ENCODE results near the gene ATG4B. TPM values are rescaled to one million over a fixed set of nuclear protein-coding genes. Genes with fewer than 3 reads are reported as not detected.
"Not testable (repeated sequence)": the region's sequence is repeated elsewhere in the genome, so short reads cannot be mapped to it uniquely, and the experiment has no call there.

The ATG4B gene
- total RNA-seq, 1 donor = 46.9 TPM

DNA sequence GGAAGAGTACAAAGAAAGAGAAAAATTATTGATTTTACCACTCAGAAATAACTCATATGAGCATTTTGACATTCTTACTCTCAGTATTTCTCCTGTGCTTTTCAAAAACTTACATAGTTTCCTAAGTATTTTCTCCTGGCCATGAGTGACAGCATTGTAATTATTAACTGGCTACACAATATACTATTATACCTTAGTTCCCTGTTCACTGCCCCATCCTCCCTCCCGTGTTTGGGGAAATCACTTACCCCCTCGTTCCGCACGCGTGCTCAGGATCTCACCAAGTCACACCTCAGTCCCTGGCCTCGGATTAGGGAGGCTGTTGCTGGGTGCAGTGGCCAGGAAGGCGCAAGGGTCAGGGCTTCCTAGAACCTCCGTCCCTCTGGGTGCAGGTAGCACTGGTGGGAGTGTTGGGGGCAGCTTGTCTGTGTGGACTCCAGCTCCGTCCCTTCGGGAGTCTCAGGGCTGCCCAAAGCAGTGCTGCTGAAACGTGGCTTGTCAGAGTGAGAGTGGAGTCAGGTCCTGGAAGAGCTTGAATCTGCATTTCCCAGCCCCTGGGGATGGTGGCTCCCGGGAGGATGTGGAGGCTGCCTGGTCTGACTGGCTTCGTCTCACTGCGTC is 23.2 kb downstream of the ATG4B start:
- H3K27me3 ChIP-seq (ENCODE audit: insufficient read depth, low read length) = no peaks in the 10 kb centered on the region
- H3K9me3 ChIP-seq (ENCODE audit: low read depth, low read length) = no peaks in the 10 kb centered on the region
- H3K4me1 ChIP-seq (ENCODE audit: insufficient read depth, low read length) = no peaks in the 10 kb centered on the region
- no peak overlapping the region for H3K4me3 ChIP-seq (ENCODE audit: low read length)

DNA sequence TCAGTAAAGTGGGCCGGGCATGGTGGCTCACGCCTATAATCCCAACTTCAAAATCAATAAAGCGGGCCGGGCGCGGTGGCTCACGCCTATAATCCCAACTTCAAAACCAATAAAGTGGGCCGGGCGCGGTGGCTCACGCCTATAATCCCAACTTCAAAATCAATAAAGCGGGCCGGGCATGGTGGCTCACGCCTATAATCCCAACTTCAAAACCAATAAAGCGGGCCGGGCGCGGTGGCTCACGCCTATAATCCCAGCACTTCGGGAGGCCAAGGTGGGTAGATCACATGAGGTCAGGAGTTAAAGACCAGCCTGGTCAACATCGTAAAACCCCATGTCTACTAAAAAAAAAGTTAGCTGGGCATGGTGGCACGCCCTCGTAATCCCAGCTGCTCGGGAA is 25.2 kb downstream of the ATG4B start:
- not testable (repeated sequence) for H3K27me3 ChIP-seq (ENCODE audit: insufficient read depth, low read length); H3K4me3 ChIP-seq (ENCODE audit: low read length); H3K9me3 ChIP-seq (ENCODE audit: low read depth, low read length); H3K4me1 ChIP-seq (ENCODE audit: insufficient read depth, low read length)

DNA sequence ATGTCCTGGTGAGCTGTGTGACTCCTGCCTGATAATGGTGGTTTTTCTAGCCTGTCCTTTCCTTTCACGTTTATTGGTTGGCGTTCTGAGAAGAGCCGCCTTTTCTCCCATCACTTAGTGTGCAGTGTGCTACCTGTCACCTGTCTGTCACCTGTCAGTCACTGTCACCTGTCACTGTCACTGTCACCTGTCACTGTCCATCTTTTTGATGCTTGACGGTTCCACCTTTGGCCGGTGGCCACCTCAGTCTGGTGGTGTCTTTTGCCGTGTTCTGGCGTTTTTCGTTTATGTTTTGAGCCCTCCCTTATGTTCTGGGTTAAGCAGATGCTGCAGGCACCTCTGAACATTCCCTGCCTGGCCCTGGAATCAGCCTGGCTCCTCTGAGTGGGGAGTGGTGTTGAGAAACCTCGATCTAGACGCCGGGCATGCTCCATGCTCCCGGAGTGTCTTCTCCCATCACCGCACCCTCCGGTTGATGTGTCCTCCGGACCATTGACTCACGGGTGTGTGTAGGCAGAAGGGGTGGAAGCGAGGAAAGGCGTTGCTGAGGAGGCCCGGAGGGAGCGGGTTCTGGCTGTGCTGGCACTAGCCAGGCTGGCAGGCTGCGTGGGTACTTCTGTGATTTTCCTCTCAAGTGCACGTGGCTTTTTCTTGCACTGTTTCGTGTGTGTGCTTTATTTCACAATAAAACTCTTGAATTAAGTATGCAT is 28.4 kb downstream of the ATG4B start:
- no peaks in the 10 kb centered on the region for H3K4me1 ChIP-seq (ENCODE audit: insufficient read depth, low read length)
- H3K4me3 ChIP-seq (ENCODE audit: low read length) = no peak overlapping the region
- no peaks in the 10 kb centered on the region for H3K27me3 ChIP-seq (ENCODE audit: insufficient read depth, low read length)
- no peaks in the 10 kb centered on the region for H3K9me3 ChIP-seq (ENCODE audit: low read depth, low read length)

DNA sequence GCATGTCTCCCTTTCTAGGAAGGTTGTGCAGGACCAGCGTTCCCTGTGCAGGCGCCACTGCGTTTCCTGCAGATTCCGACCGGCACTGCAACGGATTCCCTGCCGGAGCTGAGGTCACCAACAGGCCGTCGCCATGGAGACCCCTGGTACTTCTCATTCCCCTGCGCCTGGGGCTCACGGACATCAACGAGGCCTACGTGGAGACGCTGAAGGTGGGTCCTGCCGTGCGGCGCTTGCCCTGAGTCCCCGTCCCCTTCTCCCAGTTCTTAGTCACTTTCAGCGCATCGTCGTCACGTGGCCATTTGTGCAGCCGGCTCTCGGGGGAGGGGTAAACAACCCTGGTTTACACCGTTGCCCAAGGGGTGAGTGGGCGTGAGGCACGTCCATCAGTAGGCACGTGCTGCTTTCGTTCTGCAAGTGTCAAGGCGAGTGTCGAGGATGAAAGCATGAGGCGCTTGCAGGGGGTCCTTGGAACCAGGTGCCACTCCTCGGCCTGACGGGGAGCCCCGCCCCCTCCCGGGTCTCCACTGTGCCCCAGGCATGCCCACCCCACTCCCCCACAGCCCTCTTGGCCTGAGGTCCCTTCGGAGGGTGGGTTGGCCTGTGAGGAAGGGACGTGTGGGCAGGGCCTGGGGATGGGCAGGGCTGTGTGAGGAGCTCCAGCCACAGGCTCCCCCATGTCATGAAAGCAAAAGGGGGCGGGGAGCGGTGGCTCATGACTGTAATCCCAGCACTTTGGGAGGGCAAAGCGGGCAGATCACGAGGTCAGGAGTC is 29.3 kb downstream of the ATG4B start:
- Histone ChIP-seq H3K9me3 (ENCODE audit: low read depth, low read length) (no peaks in the 10 kb centered on the region), H3K4me3 (ENCODE audit: low read length) (no peak overlapping the region), H3K27me3 (ENCODE audit: insufficient read depth, low read length) (no peaks in the 10 kb centered on the region), H3K4me1 (ENCODE audit: insufficient read depth, low read length) (no peaks in the 10 kb centered on the region)

DNA sequence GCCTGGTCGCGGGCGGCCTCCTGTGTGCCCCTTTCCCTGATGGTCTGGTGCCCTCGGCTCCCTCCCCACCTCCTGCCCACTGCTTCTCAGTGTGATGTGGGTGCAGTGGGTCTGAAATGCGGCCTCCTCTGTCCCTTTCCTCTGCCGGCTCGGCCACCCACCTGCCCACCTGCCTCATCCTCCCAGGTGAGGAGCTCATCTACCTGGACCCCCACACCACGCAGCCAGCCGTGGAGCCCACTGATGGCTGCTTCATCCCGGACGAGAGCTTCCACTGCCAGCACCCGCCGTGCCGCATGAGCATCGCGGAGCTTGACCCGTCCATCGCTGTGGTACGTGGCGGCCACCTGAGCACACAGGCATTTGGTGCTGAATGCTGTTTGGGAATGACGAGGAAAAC is 30.9 kb downstream of the ATG4B start:
- H3K27me3 ChIP-seq (ENCODE audit: insufficient read depth, low read length) = no peaks in the 10 kb centered on the region
- no peak overlapping the region for H3K4me3 ChIP-seq (ENCODE audit: low read length)
- H3K4me1 ChIP-seq (ENCODE audit: insufficient read depth, low read length) = no peaks in the 10 kb centered on the region
- no peaks in the 10 kb centered on the region for H3K9me3 ChIP-seq (ENCODE audit: low read depth, low read length)

DNA sequence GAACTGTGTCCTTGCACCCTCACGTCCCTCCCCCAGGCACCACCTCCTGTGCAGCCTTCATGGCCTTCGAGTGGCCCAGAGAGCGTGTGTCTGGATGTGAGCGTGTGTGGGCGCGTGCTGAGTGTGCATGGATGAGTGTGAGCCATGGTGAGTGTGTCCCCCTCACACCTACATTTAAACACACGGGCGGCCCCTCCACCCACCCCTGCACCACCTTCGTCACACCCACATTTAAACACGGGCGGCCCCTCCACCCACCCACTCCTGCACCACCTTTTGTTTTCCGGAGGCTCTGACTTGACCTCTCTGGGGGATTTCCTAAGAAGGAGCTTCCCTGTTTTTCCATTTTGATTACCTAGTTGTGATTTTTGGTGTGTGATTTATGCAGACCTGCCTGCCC is 31.3 kb downstream of the ATG4B start:
- Histone ChIP-seq H3K27me3 (ENCODE audit: insufficient read depth, low read length) (no peaks in the 10 kb centered on the region), H3K9me3 (ENCODE audit: low read depth, low read length) (no peaks in the 10 kb centered on the region), H3K4me1 (ENCODE audit: insufficient read depth, low read length) (no peaks in the 10 kb centered on the region), H3K4me3 (ENCODE audit: low read length) (no peak overlapping the region)

DNA sequence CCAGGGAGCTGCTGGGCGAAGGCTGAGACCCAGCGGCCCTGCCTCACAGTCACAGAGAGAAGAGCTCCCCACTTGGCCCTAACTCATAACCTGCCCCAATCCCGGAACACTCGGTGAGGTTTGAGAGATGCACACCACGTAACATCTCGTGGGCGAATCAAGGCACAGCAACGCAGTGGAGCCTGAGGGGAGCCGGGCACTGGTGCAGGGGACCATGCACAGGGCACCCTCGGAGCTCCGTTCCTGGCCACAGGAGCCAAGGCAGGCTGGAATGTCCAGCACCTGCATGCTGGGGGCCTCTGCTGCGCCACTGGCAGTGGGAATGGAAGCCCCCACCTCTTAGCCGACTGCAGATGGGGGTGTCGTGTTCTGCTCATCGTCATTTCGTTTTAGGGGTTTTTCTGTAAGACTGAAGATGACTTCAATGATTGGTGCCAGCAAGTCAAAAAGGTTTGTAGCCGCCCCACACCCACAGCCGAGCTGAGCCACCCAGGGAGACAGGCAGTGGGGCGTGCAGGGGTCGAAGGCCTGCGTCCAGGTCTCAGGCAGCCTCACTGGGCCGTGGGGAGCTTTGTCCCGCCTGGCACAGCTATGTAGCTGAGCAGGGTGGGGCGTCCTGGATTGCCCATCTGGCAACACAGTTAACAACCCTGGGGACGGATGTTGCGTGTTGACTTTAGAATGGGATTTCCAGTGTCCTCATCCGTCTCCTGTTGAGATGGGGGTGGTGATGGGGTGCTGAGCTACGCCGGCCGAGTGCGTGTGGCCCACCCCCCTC is 33.0 kb downstream of the ATG4B start:
- no peaks in the 10 kb centered on the region for H3K9me3 ChIP-seq (ENCODE audit: low read depth, low read length)
- H3K27me3 ChIP-seq (ENCODE audit: insufficient read depth, low read length) = no peaks in the 10 kb centered on the region
- no peak overlapping the region for H3K4me3 ChIP-seq (ENCODE audit: low read length)
- H3K4me1 ChIP-seq (ENCODE audit: insufficient read depth, low read length) = no peaks in the 10 kb centered on the region

DNA sequence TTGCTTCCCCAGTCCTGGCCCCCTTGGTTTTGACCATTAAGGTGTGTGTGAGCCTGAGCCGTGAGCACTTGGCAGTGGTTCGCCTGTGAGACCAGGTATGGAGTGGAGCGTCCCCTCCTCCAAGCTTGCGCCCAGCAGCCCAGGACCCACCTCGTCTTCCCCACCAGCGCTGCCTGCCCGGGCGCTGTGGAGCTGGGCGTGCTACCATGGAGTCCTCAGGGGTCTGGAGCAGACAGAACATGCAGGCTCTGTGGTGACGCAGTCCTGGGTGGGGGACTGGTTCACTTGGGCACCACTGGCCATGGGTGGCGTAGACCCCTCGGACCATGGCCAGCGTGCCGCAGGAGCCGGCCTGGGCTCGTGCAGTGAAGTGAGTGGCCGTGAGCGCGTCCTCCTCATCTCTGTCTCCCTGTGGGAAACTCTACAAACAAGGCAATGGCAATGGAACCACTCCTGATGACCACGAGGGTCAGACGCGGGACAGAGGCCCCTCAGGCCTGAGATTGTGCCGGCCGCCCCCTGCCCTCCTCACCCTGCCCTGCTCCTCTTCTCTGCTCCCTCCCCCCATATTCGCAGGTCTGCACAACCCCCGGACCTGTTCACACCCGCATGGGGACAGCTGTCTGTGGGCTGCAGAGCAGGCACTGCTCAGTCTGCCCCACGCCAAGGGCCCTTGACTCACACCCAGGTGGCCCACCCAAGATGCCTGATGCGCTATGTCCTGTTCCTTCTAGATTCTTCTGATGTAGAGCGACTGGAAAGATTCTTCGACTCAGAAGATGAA is 34.2 kb downstream of the ATG4B start:
- H3K9me3 ChIP-seq (ENCODE audit: low read depth, low read length) = no peaks in the 10 kb centered on the region
- no peaks in the 10 kb centered on the region for H3K27me3 ChIP-seq (ENCODE audit: insufficient read depth, low read length)
- no peak overlapping the region for H3K4me3 ChIP-seq (ENCODE audit: low read length)
- H3K4me1 ChIP-seq (ENCODE audit: insufficient read depth, low read length) = no peaks in the 10 kb centered on the region

DNA sequence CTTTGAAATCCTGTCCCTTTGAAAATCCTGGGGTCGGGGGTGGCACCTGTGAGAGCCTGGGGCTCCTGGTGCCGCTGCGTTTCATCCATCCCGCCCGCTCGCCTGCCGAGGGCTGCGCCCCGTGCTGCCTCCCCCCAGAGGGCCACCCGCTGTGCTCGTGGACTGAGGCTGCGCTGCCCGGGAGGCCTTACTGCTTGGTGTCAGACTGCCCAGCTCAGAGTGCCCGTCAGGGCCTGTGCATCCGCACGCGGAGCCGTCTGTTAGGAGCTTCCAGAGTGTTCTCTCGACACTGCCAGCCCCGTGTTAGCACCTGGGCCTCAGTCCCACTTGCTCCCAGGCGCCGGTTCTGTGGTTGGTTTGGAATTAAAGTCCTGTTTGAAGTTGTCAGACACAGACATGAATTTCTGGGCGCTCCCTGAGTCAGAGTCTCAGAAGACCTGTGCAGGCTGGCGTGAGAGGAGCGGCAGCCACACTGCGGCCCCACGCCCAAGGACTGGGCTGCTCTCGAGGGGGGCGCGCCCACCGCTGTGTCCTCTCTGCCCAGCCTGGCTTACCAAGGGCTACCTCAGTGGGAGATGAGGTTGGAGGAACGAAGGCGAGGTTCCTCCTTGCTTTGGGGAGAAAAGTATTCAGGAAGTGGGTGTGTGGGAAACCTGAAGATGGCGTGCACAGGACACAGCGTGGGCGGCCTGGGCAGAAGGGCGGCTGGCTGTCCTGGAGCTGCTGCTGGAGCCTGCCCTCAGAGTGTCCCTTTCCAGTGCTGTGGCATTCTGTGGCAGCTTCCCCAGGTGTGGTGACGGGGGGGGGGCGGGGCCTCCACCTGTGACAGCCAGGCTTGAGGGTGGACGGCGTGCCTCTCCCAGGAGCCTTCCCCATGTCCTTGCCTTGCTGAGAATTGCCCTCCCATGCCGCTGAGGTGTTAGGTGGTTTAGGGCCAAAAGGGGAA is 35.0 kb downstream of the ATG4B start:
- no peaks in the 10 kb centered on the region for H3K9me3 ChIP-seq (ENCODE audit: low read depth, low read length)

DNA sequence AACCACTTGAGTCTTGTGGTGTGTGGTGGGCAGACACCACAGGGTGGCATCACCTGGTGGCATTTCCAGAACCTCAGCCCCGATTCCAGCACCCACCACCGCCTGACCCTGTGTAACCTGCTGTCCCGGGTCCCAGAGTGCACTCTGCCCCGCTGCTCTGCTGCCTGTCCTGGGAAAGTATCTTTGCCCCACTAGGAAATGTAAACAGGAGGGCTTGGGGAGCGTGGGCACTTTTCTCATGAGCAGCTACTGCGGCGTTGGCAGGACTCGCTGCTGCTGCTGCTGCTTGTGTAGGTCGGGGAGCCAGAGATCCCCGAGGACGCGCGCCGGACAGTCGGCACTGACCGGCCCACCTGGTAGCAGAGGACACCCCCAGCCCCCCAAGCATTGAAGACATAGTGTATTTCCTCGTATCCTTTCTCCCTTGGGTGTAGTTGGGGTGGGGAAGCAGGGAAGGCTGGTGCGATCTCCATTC is 35.7 kb downstream of the ATG4B start:
- Histone ChIP-seq H3K9me3 (ENCODE audit: low read depth, low read length) (no peaks in the 10 kb centered on the region), H3K4me1 (ENCODE audit: insufficient read depth, low read length) (no peaks in the 10 kb centered on the region), H3K4me3 (ENCODE audit: low read length) (no peak overlapping the region), H3K27me3 (ENCODE audit: insufficient read depth, low read length) (no peaks in the 10 kb centered on the region)

More for the DNA sequence above, 35.0 kb downstream of the ATG4B start:
- Histone ChIP-seq H3K27me3 (ENCODE audit: insufficient read depth, low read length) (no peaks in the 10 kb centered on the region), H3K4me3 (ENCODE audit: low read length) (no peak overlapping the region), H3K4me1 (ENCODE audit: insufficient read depth, low read length) (no peaks in the 10 kb centered on the region)

DNA sequence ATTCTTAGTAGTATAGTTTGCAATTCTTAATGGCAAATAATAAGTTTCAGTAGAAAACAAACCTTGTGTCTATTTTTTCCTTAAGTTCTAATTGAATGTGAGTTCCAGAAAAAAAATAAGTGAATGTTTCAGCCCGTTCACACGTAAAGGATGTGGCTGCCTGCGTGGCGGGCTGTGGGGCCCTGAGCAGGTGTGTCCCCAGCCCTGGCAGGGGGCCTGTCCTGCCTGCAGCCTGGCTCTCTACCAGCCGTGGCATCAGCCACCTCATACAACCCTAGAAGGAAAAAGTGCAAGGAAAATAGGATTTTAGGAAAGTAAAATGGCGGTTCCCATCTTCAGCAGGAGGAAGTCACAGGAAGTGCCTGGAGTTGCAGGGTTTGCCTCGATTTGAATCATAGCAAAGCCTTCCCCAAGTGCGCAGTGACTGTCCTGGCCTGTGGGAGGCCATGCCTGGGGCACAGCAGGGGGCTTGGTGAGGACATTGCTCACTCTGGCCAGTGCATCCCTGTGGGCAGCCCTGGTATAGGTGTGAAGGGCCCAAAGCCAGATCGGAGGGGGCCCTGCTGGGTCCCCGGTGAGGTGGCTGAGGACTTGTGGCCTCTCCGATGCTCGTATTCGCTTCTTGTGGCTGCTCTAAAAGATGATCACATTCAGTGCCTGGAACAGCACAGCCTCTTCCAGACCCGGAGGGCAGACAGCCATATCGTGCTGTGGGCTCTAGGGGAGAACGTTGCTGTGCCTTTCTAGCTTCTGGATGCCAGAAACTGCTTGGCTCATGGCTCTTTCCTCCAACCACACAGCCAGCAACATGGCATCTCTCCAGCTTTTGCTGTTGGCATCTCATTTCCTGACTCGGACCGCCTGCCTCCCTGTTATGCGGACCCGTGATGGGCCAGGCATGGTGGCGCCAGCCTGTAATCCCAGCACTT is 36.6 kb downstream of the ATG4B start:
- H3K4me3 ChIP-seq (ENCODE audit: low read length) = no peak overlapping the region
- no peaks in the 10 kb centered on the region for H3K27me3 ChIP-seq (ENCODE audit: insufficient read depth, low read length)
- H3K4me1 ChIP-seq (ENCODE audit: insufficient read depth, low read length) = no peaks in the 10 kb centered on the region
- no peaks in the 10 kb centered on the region for H3K9me3 ChIP-seq (ENCODE audit: low read depth, low read length)

DNA sequence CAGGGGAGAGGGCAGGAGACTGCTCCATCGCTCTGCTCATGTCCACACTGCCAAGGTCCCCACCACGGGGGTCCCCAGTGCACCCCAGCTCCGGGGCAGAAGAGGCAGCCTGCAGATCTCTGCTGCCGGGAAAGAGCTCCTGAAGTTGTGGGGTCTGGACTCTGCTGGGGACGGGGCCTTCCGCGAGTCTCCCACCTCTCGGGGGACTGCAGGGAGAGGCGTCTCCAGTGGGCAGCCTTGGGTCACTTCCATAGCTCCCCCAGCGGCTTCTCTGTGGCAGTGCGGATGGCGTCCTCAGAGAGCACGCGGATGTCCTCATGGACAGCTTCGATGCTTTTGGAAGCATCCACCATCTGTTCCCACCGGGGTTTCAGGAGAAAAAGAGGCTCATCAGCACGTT is 38.4 kb downstream of the ATG4B start:
- Histone ChIP-seq H3K4me3 (ENCODE audit: low read length) (no peak overlapping the region), H3K4me1 (ENCODE audit: insufficient read depth, low read length) (no peaks in the 10 kb centered on the region), H3K27me3 (ENCODE audit: insufficient read depth, low read length) (no peaks in the 10 kb centered on the region)

DNA sequence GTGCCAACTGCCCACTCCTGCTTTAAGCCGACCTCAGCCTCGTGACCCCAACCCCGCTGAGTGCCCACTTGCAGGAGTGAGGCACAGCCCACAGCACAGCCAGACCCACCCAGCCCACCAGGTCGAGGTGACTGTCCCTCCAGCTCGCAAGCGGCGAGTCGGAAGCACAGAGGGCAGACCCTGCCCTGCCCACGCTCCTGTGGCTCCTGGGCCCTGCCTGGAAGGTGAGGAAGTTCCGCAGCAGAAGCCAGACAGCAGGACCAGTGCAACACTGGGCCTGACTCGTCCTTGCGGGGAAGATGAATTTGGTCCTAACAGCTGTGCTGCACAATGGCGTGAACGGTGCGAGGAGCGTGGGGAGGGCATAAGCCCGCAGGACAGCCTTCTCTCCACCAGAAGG is 39.2 kb downstream of the ATG4B start:
- no peak overlapping the region for H3K4me3 ChIP-seq (ENCODE audit: low read length)
- H3K9me3 ChIP-seq (ENCODE audit: low read depth, low read length) = no peaks in the 10 kb centered on the region
- no peaks in the 10 kb centered on the region for H3K27me3 ChIP-seq (ENCODE audit: insufficient read depth, low read length)
- no peaks in the 10 kb centered on the region for H3K4me1 ChIP-seq (ENCODE audit: insufficient read depth, low read length)

More for the DNA sequence above, 38.4 kb downstream of the ATG4B start:
- no peaks in the 10 kb centered on the region for H3K9me3 ChIP-seq (ENCODE audit: low read depth, low read length)
